Esophagus muscularis mucosa (tissue), 4 donors: Measurements from ENCODE around the gene DSTN. TPM values are rescaled to one million over a fixed set of nuclear protein-coding genes. Genes with fewer than 3 reads are reported as not detected.
A peak's percentile ranks its signal among the peaks of the same experiment; 100 is the strongest.

Source experiments
- DNase-seq: peaks from one replicate; pipeline ENCODE4 v3.0.0-alpha.2; 2017; ENCODE audit errors: extremely low spot score
- H3K27ac ChIP-seq, 4 donors: fragments of 200-600 bp; sonication (generic); replicated peaks in 1 of 4; 1 replicate in 3 of 4; 2 replicates in 1 of 4; pipeline ENCODE4 v1.5.1; 2016 to 2019; ENCODE audit warnings: mild to moderate bottlenecking in 1 of 4
- H3K27me3 ChIP-seq, 4 donors: fragments of 200-600 bp; sonication (generic); one replicate each; pipeline versions ENCODE4 v1.5.1 to v1.6.0; 2016 to 2019
- H3K36me3 ChIP-seq, 4 donors: fragments of 200-600 bp; sonication (generic); one replicate each; pipeline ENCODE4 v1.5.1; 2016 to 2019
- H3K4me1 ChIP-seq, 4 donors: fragments of 200-600 bp; sonication (generic); one replicate each; pipeline ENCODE4 v1.5.1; 2016 to 2019
- H3K4me3 ChIP-seq, 4 donors: fragments of 200-600 bp; sonication (generic); 1 replicate in 2 of 4; 2 replicates in 2 of 4; pipeline ENCODE4 v1.5.1; 2016 to 2019; ENCODE audit warnings: mild to moderate bottlenecking in 4 of 4, moderate library complexity in 1 of 4
- H3K9me3 ChIP-seq, 4 donors: fragments of 200-600 bp; sonication (generic); 1 replicate in 3 of 4; 2 replicates in 1 of 4; pipeline ENCODE4 v1.5.1; 2016 to 2019
- EP300 ChIP-seq: sonication (generic); formaldehyde crosslinking; IDR thresholded peaks from one replicate; pipeline ENCODE4 v1.6.1; 2017; ENCODE audit warnings: antibody characterized with exemption
- POLR2A ChIP-seq: fragments of 450-650 bp; IDR thresholded peaks from one replicate; pipeline ENCODE4 v1.6.1; 2017; ENCODE audit warnings: antibody characterized with exemption, moderate library complexity, mild to moderate bottlenecking, low read depth
- POLR2AphosphoS5 ChIP-seq, 2 donors: sonication (generic); formaldehyde crosslinking; IDR thresholded peaks; one replicate each; pipeline ENCODE4 v1.6.1; 2017; ENCODE audit warnings: antibody characterized with exemption in 2 of 2
- WGBS: methylation state at CpG from one replicate; pipeline ENCODE4 v1.1.5; 2018; 5-methylcytosine and 5-hydroxymethylcytosine counted together
- intact Hi-C: fragments of 100-400 bp; cut with DNase I; formaldehyde crosslinking; loops from one replicate; pipeline ENCODE4 v1.15.1; 2023
- total RNA-seq, 4 donors: library from RNA; depleted of rRNA; stranded (reverse); fragments of >200 nt; gene quantifications; one replicate each; pipeline versions ENCODE4 v1.1.0 to v1.2.1, GENCODE V29; 2016
- TF ChIP-seq, protein P1 (sequence below), 3 experiments: fragments of 200-600 bp in 2 of 3; fragments of 450-650 bp in 1 of 3; sonication (generic) in 2 of 3; IDR thresholded peaks; one replicate each; pipeline ENCODE4 v1.5.1; 2017 to 2019; ENCODE audit warnings: antibody characterized with exemption in 3 of 3, mild to moderate bottlenecking in 2 of 3, moderate library complexity in 1 of 3

Gene DSTN
- total RNA-seq, 4 donors from 2014 or later, result 2,370 to 3,630 (median 3,339) TPM

DNA sequence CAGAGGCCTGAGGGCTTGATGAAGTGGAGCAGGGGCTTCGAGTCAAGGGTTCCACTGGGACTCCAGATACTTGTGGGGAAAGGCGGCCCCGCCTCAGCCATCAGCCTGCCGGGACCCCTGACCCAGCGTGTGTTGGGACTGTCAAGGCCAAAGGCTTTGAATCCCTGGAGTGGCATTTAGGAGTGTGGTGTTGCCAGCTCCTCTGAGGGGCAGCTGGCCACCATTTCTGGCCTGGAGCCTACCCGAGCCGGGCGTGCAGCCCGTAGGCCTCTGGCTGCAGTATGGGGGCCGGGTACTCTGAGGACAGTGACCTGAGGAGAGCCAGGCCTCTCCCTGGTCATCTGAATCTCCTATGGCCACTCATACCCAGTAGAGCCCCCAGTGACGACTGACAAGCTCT lies 72.1 kb downstream of the DSTN start:
- H3K36me3 ChIP-seq, result peaks cover 8 to 54% (median 45%) of the 10 kb centered on the region in 4 donors
- peaks cover 33 to 99% (median 98%) of the 10 kb centered on the region in 4 donors for H3K4me1 ChIP-seq
- DNase-seq, result no peak
- H3K27ac ChIP-seq, result peak overlapping the region; percentile 18 to 72 (median 58)
- WGBS, result 90% methylated on average over 6 of the region's 11 CpGs
- intact Hi-C loops, result no loop called here
- TF ChIP-seq POLR2A, result no peak
- no peak for TF ChIP-seq EP300
- TF ChIP-seq, protein P1, sequence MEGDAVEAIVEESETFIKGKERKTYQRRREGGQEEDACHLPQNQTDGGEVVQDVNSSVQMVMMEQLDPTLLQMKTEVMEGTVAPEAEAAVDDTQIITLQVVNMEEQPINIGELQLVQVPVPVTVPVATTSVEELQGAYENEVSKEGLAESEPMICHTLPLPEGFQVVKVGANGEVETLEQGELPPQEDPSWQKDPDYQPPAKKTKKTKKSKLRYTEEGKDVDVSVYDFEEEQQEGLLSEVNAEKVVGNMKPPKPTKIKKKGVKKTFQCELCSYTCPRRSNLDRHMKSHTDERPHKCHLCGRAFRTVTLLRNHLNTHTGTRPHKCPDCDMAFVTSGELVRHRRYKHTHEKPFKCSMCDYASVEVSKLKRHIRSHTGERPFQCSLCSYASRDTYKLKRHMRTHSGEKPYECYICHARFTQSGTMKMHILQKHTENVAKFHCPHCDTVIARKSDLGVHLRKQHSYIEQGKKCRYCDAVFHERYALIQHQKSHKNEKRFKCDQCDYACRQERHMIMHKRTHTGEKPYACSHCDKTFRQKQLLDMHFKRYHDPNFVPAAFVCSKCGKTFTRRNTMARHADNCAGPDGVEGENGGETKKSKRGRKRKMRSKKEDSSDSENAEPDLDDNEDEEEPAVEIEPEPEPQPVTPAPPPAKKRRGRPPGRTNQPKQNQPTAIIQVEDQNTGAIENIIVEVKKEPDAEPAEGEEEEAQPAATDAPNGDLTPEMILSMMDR (IDR thresholded peaks at IDR 0.05), result no peak
- no peak for TF ChIP-seq POLR2AphosphoS5 (IDR thresholded peaks at IDR 0.05)
- no peaks in the 10 kb centered on the region for H3K9me3 ChIP-seq
- H3K27me3 ChIP-seq, result no peaks in the 10 kb centered on the region
- no peak overlapping the region for H3K4me3 ChIP-seq

DNA sequence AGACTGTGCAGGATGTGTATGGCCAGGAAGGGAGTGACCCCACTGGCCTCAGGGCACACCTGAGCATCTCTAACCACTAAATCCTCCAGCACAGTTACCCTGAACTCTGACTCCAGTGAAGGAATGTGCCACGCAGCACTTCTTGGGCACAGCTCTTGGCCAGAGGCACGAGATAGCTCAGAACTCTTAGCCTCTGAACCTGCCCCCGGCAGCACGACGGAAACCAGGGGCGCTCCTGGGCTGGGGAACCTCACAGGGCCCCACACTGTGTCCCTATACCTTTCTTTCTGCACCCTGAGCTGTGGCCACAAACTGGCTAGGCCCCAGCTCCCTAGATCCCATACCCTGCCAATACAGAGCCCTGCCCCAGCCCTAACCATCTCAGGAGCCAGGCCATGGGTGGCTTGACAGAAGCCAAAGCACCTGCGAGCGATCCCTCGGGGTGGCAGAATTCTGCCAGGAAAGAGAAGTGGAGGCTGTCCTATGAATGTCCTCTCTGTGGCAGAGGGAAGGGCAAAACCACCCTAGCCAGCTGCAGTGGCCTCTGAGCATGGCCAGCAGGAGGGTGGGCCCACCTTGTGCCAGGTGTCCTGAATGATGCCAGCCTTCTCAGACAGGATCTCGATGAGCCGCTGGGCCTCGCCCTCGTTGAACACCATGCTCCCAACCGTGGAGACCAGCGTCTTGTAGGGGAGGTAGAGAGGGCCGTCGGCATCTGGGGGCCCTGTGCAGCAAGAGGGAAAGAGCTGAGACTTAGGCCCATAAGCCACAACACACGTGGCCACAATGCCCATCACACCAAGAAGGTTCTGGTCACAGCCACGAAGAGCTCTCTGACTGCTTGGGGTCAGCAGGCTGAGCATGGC lies 72.8 kb downstream of the DSTN start:
- Histone ChIP-seq H3K27ac (peak overlapping the region; percentile 18 to 72 (median 58)), H3K27me3 (no peaks in the 10 kb centered on the region), H3K4me3 (no peak overlapping the region), H3K9me3 (no peaks in the 10 kb centered on the region), H3K36me3 (peaks cover 8 to 49% (median 44%) of the 10 kb centered on the region in 4 donors), H3K4me1 (peaks cover 39 to 99% (median 98%) of the 10 kb centered on the region in 4 donors)
- intact Hi-C loops, result no loop called here
- TF ChIP-seq, protein P1 (IDR thresholded peaks at IDR 0.05), result no peak
- TF ChIP-seq POLR2A, result no peak
- no peak for TF ChIP-seq POLR2AphosphoS5 (IDR thresholded peaks at IDR 0.05)
- no peak for TF ChIP-seq EP300
- no peak for DNase-seq
- WGBS, result 86% methylated on average over 17 of the region's 19 CpGs

DNA sequence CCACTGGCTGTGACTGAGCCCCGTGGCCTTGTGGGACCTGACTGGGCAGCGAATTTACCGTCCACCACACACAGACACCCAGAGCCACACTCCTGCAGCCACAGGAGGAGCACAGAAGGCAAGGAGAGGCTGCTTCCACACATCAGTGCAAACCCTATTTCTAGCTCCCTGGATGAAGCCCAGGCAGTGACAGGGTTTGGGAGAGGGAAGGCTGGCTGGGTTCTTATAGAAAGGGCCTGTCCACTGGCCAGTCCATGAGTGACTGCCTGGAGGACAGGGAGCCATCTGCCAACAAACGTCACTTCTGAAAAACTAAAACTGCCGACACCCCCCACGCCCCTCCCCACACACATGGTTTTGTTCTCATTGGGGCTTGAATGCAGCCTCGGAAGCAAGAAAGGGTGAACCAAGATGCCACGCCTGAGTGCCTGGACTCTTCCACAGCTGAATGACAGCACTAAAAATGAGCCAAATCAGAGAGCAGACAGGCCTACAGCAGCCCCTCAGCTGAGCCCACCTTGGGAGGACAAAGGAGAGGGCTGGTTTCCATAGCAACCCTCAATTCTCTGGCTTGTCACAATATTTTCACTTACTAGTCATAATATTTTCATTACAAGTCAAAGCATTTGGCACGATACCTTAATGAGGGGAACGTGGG lies 73.8 kb downstream of the DSTN start:
- intact Hi-C loops, result no loop called here

DNA sequence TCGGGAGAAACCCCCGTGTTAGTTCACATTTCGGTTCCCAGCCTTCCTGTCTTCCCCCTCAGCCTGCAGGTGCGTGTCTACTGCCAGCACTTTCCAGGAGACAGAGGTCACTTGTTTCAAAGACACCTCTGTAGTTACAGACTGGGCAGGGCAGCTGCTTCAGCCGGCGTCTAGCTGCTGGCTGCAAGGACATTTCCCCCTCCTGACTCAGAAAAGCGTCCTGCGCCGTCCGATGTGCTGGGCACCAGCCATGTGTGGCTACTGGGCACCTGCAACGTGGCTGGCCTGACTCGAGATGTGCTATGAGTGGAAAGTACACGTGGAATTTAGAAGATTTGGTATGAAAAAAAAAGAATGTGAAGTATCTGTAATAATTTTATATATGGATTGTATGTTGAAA lies 74.6 kb downstream of the DSTN start:
- WGBS, result 41% methylated on average over 11 of the region's 13 CpGs
- H3K4me1 ChIP-seq, result peaks cover 57 to 99% (median 98%) of the 10 kb centered on the region in 4 donors
- H3K27ac ChIP-seq, result peak overlapping the region; percentile 50 to 72 (median 58)
- TF ChIP-seq EP300 (no peak), POLR2AphosphoS5 (IDR thresholded peaks at IDR 0.05) (peak in 1 of 2 donors; percentile 36), POLR2A (no peak)
- TF ChIP-seq, protein P1 (IDR thresholded peaks at IDR 0.05), result no peak
- no peaks in the 10 kb centered on the region for H3K27me3 ChIP-seq
- DNase-seq, result no peak
- intact Hi-C loops, result no loop called here
- no peak overlapping the region for H3K4me3 ChIP-seq
- H3K9me3 ChIP-seq, result no peaks in the 10 kb centered on the region
- H3K36me3 ChIP-seq, result peaks cover 8 to 32% (median 32%) of the 10 kb centered on the region in 4 donors

More for the DNA sequence above, 73.8 kb downstream of the DSTN start:
- Histone ChIP-seq H3K36me3 (peaks cover 8 to 40% (median 36%) of the 10 kb centered on the region in 4 donors), H3K27me3 (no peaks in the 10 kb centered on the region), H3K4me3 (no peak overlapping the region), H3K9me3 (no peaks in the 10 kb centered on the region), H3K27ac (peak overlapping the region; percentile 50 to 72 (median 58)), H3K4me1 (peaks cover 49 to 99% (median 98%) of the 10 kb centered on the region in 4 donors)
- WGBS, result 67% methylated on average over 6 of the region's 10 CpGs
- TF ChIP-seq, protein P1 (IDR thresholded peaks at IDR 0.05), result no peak
- TF ChIP-seq EP300 (no peak), POLR2A (no peak), POLR2AphosphoS5 (IDR thresholded peaks at IDR 0.05) (no peak)
- no peak for DNase-seq
